ENCODE measurements around the gene HCLS1. TPM values are rescaled to one million over a fixed set of nuclear protein-coding genes. Genes with fewer than 3 reads are reported as not detected.

Gene HCLS1
- 10 to 100 TPM; 34.2 to 51.4 (median 38.6) TPM for total RNA-seq
- polyA plus RNA-seq: 10 to 100 TPM; 13.2 to 91.9 (median 22.2) TPM

DNA sequence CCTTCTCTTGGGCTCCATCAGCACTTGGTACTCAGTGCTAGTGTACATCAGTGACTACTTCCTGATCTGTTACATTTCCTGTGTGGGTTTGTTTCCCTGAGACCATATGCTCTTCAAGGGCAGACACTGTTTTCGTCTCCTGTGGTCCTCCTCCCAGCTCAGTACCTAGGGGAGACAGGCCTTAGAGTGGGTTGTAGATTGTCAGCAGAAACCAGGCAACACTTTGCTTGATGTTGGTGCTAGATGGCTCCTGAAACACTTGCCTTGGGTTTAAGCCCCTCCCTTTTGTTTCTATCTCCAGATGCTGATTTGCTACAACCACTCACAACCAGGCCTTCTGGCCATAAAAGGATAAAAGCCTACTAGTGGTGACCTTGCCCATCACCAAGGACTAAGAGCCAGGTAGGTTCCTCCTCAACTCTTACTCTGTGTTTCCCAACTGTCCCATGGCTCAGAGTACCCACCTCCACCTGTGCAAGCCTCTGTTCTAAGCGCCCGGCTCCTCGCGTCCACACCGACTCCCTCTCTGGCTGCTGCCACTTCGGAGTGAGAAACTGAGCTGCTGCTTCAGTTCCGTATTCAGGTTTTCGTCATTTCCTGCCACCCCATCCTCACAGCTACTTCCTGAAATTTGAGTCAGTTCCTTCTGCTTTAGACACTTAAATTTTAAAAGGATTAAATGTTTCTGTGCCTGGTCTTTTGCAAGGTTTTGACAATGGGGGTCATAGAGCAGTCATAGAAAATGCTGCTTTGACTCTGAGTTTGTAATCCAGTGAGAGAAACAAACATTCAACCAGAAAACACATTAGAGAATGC, at the start of gene HCLS1:
HCLS1 (minus strand) TSS at position 548 of the 816 bp plus-strand sequence. CDS start 2,556 bp downstream, outside the sequence.
- H3K27ac ChIP-seq: peak within 1 kb of the TSS; percentile 46 to 55 (median 52)
- 34 to 78% methylated on average over 9 of the region's 9 CpGs for WGBS, 2 donors
- H3K4me3 ChIP-seq: peak within 1 kb of the TSS in 3 of 4 donors; percentile 7 to 32 (median 24)
- TF ChIP-seq, protein P1, sequence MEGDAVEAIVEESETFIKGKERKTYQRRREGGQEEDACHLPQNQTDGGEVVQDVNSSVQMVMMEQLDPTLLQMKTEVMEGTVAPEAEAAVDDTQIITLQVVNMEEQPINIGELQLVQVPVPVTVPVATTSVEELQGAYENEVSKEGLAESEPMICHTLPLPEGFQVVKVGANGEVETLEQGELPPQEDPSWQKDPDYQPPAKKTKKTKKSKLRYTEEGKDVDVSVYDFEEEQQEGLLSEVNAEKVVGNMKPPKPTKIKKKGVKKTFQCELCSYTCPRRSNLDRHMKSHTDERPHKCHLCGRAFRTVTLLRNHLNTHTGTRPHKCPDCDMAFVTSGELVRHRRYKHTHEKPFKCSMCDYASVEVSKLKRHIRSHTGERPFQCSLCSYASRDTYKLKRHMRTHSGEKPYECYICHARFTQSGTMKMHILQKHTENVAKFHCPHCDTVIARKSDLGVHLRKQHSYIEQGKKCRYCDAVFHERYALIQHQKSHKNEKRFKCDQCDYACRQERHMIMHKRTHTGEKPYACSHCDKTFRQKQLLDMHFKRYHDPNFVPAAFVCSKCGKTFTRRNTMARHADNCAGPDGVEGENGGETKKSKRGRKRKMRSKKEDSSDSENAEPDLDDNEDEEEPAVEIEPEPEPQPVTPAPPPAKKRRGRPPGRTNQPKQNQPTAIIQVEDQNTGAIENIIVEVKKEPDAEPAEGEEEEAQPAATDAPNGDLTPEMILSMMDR (IDR thresholded peaks at IDR 0.05): no peak
- peak in 3 of 4 donors; percentile 62 to 66 (median 65) for TF ChIP-seq POLR2AphosphoS5 (IDR thresholded peaks at IDR 0.05)
- TF ChIP-seq POLR2A (IDR thresholded peaks at IDR 0.05): peak in 1 of 2 donors; percentile 45
- intact Hi-C loops (cut with DNase I): no loop called here
- peaks cover 7 to 34% (median 21%) of the 10 kb centered on the region in 4 donors for H3K36me3 ChIP-seq
- peak; percentile 76 for DNase-seq
- no peaks in the 10 kb centered on the region for H3K27me3 ChIP-seq
- no peaks in the 10 kb centered on the region for H3K9me3 ChIP-seq
- no peaks in the 10 kb centered on the region for H3K4me1 ChIP-seq

GRCh38 chr3:121710347-121710746, 49.6 kb upstream of the HCLS1 start:
- no peaks in the 10 kb centered on the region for H3K4me1 ChIP-seq
- WGBS, 2 donors: 45 to 91% methylated on average over 1 of the region's 1 CpG
- intact Hi-C loops (cut with DNase I): no loop called here
- peaks cover 0 to 58% (median 7%) of the 10 kb centered on the region in 4 donors for H3K36me3 ChIP-seq
- H3K27ac ChIP-seq: no peak overlapping the region
- no peaks in the 10 kb centered on the region for H3K9me3 ChIP-seq
- no peak overlapping the region for H3K4me3 ChIP-seq
- DNase-seq: no peak
- H3K27me3 ChIP-seq: no peaks in the 10 kb centered on the region
- TF ChIP-seq, protein P1 (IDR thresholded peaks at IDR 0.05): no peak
- TF ChIP-seq POLR2A (IDR thresholded peaks at IDR 0.05): no peak
- TF ChIP-seq EP300 (IDR thresholded peaks at IDR 0.05): no peak
- TF ChIP-seq POLR2AphosphoS5 (IDR thresholded peaks at IDR 0.05): no peak

DNA sequence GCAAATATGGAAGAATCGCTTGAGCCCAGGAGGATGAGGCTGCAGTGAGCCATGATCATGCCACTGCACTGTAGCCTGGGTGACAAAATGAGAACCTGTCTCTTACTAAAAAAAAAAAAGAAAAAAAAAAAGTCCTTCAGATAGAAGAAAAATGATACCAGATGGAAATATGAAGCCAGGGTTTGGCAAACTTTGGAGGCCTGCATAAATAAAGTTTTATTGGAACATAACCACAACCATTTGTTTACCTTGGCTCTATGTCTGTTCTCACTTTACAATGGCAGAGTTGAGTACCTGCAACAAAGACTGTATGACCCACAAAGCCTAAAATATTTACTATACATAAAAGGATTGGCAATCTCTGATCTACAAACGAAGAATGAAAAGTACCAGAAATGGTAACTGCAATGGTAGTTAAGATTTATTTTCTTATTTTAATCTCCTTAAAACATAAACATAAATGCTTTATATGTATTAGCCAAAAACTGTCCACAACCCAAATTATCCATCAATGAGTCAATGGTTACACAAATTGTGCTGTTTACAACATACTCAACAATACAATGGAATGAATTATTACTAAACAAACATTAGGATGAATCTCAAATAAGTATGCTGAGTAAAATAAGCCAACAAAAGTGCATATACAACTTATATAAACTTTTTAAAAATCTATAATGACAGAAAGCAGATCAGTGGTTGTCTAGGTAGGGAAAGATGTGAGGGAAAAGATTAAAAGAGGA, 47.0 kb upstream of the HCLS1 start:
- H3K4me1 ChIP-seq: no peaks in the 10 kb centered on the region
- H3K27me3 ChIP-seq: no peaks in the 10 kb centered on the region
- H3K27ac ChIP-seq: no peak overlapping the region
- WGBS, 2 donors: 64 to 81% methylated on average over 2 of the region's 2 CpGs
- no peak for DNase-seq
- H3K36me3 ChIP-seq: peaks cover 0 to 45% (median 0%) of the 10 kb centered on the region in 4 donors
- no peaks in the 10 kb centered on the region for H3K9me3 ChIP-seq
- TF ChIP-seq POLR2AphosphoS5 (IDR thresholded peaks at IDR 0.05) (no peak), POLR2A (IDR thresholded peaks at IDR 0.05) (no peak), EP300 (IDR thresholded peaks at IDR 0.05) (no peak)
- TF ChIP-seq, protein P1 (IDR thresholded peaks at IDR 0.05): no peak
- no peak overlapping the region for H3K4me3 ChIP-seq
- intact Hi-C loops (cut with DNase I): no loop called here

GRCh38 chr3:121705541-121705940, 44.8 kb upstream of the HCLS1 start:
- Histone ChIP-seq H3K36me3 (peaks cover 0 to 51% (median 6%) of the 10 kb centered on the region in 4 donors), H3K9me3 (no peaks in the 10 kb centered on the region)
- intact Hi-C loops (cut with DNase I): no loop called here

More at GRCh38 chr3:121705541-121705940, 44.8 kb upstream of the HCLS1 start:
- no peak for DNase-seq
- Histone ChIP-seq H3K27me3 (no peaks in the 10 kb centered on the region), H3K4me1 (no peaks in the 10 kb centered on the region), H3K27ac (no peak overlapping the region), H3K4me3 (no peak overlapping the region)
- TF ChIP-seq, protein P1 (IDR thresholded peaks at IDR 0.05): no peak
- TF ChIP-seq POLR2A (IDR thresholded peaks at IDR 0.05) (no peak), POLR2AphosphoS5 (IDR thresholded peaks at IDR 0.05) (no peak), EP300 (IDR thresholded peaks at IDR 0.05) (no peak)
- 96 to 98% methylated on average over 5 of the region's 5 CpGs for WGBS, 2 donors
